H1 (cell line): ENCODE results near the gene MACROH2A1. TPM values are rescaled to one million over a fixed set of nuclear protein-coding genes. Genes with fewer than 3 reads are reported as not detected.

Experiments used
- CTCF ChIA-PET: fragments of 300-600 bp; sonication (Branson Sonifier 250); formaldehyde crosslinking; loops from one replicate; lab custom pipeline; 2021; ENCODE audit not compliant: partially characterized antibody; lab: Charles Lee
- POLR2A ChIA-PET: fragments of 300-600 bp; sonication (Branson Sonifier 250); formaldehyde crosslinking; loops from one replicate; lab custom pipeline; 2021; ENCODE audit warnings: inconsistent platforms; ENCODE audit not compliant: partially characterized antibody; lab: Charles Lee
- DNase-seq, 2 experiments: peaks; one replicate each; pipeline versions ENCODE4 v3.0.0 to v3.0.0-alpha.2; 2010 to 2022; ENCODE audit warnings: low spot score in 2 of 2, low read depth in 1 of 2, mixed read lengths in 1 of 2
- FAIRE-seq: peaks from 2 replicates; lab custom pipeline; 2011; peaks lifted over from hg19 to GRCh38; lab: Jason Lieb, UNC
- H2AFZ ChIP-seq: 2 replicates; pipeline ENCODE4 v1.8.1; 2012; ENCODE audit warnings: low read length, inconsistent platforms
- H2AK5ac ChIP-seq: 2 replicates; pipeline ENCODE4 v1.6.1; 2013; ENCODE audit warnings: low read depth, low read length
- H2BK120ac ChIP-seq: replicated peaks from 2 replicates; pipeline ENCODE3; 2013; ENCODE audit warnings: low read depth, low read length, inconsistent platforms
- H2BK12ac ChIP-seq: 2 replicates; pipeline ENCODE4 v1.6.1; 2013; ENCODE audit warnings: low read depth, low read length
- H2BK15ac ChIP-seq: 2 replicates; pipeline ENCODE4 v1.6.1; 2013; ENCODE audit warnings: low read length
- H2BK20ac ChIP-seq: 2 replicates; pipeline ENCODE4 v1.6.1; 2013; ENCODE audit warnings: low read length
- H2BK5ac ChIP-seq: 2 replicates; pipeline ENCODE4 v1.6.1; 2013; ENCODE audit warnings: low read depth, low read length
- H3K14ac ChIP-seq: 2 replicates; pipeline ENCODE4 v1.6.1; 2013; ENCODE audit warnings: inconsistent platforms; ENCODE audit not compliant: insufficient read length
- H3K18ac ChIP-seq: 2 replicates; pipeline ENCODE4 v1.6.1; 2013; ENCODE audit warnings: low read length; ENCODE audit errors: extremely low read depth
- H3K23ac ChIP-seq: 2 replicates; pipeline ENCODE4 v1.6.1; 2013; ENCODE audit warnings: inconsistent platforms; ENCODE audit not compliant: insufficient read length
- H3K23me2 ChIP-seq: 2 replicates; pipeline ENCODE4 v1.6.1; 2013; ENCODE audit warnings: low read depth, low read length
- H3K27ac ChIP-seq: 2 replicates; pipeline ENCODE4 v1.6.1; 2011; ENCODE audit warnings: low read depth, low read length, inconsistent platforms
- H3K27me3 ChIP-seq, 4 experiments: replicated peaks in 1 of 4; 1 replicate in 1 of 4; 2 replicates in 3 of 4; pipeline versions ENCODE4 v1.6.1 to v1.8.1; 2011 to 2013; ENCODE audit warnings: low read length in 3 of 4, mild to moderate bottlenecking in 3 of 4, inconsistent platforms in 2 of 4, mixed read lengths in 2 of 4, moderate library complexity in 1 of 4; ENCODE audit not compliant: control insufficient read depth in 3 of 4, insufficient read depth in 3 of 4; ENCODE audit errors: extremely low read depth in 1 of 4
- H3K36me3 ChIP-seq, 4 experiments: 2 replicates each; pipeline versions ENCODE4 v1.6.1 to v1.8.1; 2011 to 2013; ENCODE audit warnings: mild to moderate bottlenecking in 4 of 4, low read length in 3 of 4, moderate library complexity in 2 of 4, control low read depth in 1 of 4, inconsistent platforms in 1 of 4; ENCODE audit not compliant: insufficient read depth in 4 of 4, control insufficient read depth in 2 of 4
- H3K4ac ChIP-seq: replicated peaks from 2 replicates; pipeline ENCODE3; 2013; ENCODE audit warnings: low read length, low read depth, mixed read lengths, inconsistent platforms; ENCODE audit not compliant: insufficient read length
- H3K4me1 ChIP-seq, 4 experiments: replicated peaks in 1 of 4; 1 replicate in 1 of 4; 2 replicates in 3 of 4; pipeline versions ENCODE4 v1.6.1 to v1.8.1; 2011 to 2013; ENCODE audit warnings: low read length in 3 of 4, inconsistent platforms in 2 of 4, mixed read lengths in 1 of 4; ENCODE audit not compliant: insufficient read depth in 4 of 4, control insufficient read depth in 3 of 4
- H3K4me2 ChIP-seq, 2 experiments: 2 replicates each; pipeline versions ENCODE4 v1.6.1 to v1.8.1; 2011 to 2013; ENCODE audit warnings: low read depth in 2 of 2, low read length in 2 of 2, control low read depth in 1 of 2, inconsistent platforms in 1 of 2, mild to moderate bottlenecking in 1 of 2; ENCODE audit not compliant: insufficient read depth in 1 of 2
- H3K4me3 ChIP-seq, 4 experiments: fragments of 200-600, 300-600 bp in 1 of 4; sonication (generic), shearing (Covaris generic), sonication (Bioruptor Twin) in 1 of 4; 2 replicates each; pipeline versions ENCODE4 v1.5.1 to v1.8.1; 2011 to 2016; ENCODE audit warnings: low read length in 4 of 4, low read depth in 3 of 4, control low read depth in 2 of 4, inconsistent platforms in 2 of 4, mild to moderate bottlenecking in 2 of 4, mixed read lengths in 1 of 4, moderate library complexity in 1 of 4; ENCODE audit not compliant: insufficient read depth in 2 of 4; ENCODE audit errors: extremely low read depth in 1 of 4
- H3K56ac ChIP-seq: replicated peaks from 2 replicates; pipeline ENCODE3; 2013; ENCODE audit warnings: low read depth, mild to moderate bottlenecking, mixed read lengths, low read length, inconsistent platforms; ENCODE audit not compliant: insufficient read length
- H3K79me1 ChIP-seq: 2 replicates; pipeline ENCODE4 v1.6.1; 2013; ENCODE audit warnings: low read depth, low read length, control low read depth
- H3K79me2 ChIP-seq, 2 experiments: 2 replicates each; pipeline versions ENCODE4 v1.6.1 to v1.8.1; 2012 to 2013; ENCODE audit warnings: low read length in 2 of 2, mild to moderate bottlenecking in 2 of 2, inconsistent platforms in 1 of 2; ENCODE audit not compliant: insufficient read depth in 2 of 2, control insufficient read depth in 1 of 2
- H3K9ac ChIP-seq, 4 experiments: replicated peaks in 1 of 4; 1 replicate in 1 of 4; 2 replicates in 3 of 4; pipeline versions ENCODE4 v1.6.1 to v1.8.1; 2011 to 2013; ENCODE audit warnings: low read depth in 3 of 4, low read length in 3 of 4, control low read depth in 2 of 4, mild to moderate bottlenecking in 2 of 4, moderate library complexity in 2 of 4, inconsistent platforms in 1 of 4; ENCODE audit errors: extremely low read depth in 1 of 4
- H3K9me3 ChIP-seq, 2 experiments: 2 replicates each; pipeline versions ENCODE4 v1.6.1 to v1.8.1; 2012 to 2013; ENCODE audit warnings: mild to moderate bottlenecking in 2 of 2, moderate library complexity in 2 of 2, control low read depth in 1 of 2, inconsistent platforms in 1 of 2, low read depth in 1 of 2, low read length in 1 of 2, mixed read lengths in 1 of 2; ENCODE audit not compliant: insufficient read depth in 2 of 2
- H4K20me1 ChIP-seq, 2 experiments: replicated peaks in 1 of 2; 2 replicates each; pipeline versions ENCODE3 to v1.8.1; 2011 to 2013; ENCODE audit warnings: inconsistent platforms in 2 of 2, low read length in 2 of 2, mild to moderate bottlenecking in 1 of 2; ENCODE audit not compliant: insufficient read depth in 2 of 2, control insufficient read depth in 1 of 2
- H4K5ac ChIP-seq: 2 replicates; pipeline ENCODE4 v1.6.1; 2013; ENCODE audit warnings: low read length, low read depth, mixed read lengths, inconsistent platforms; ENCODE audit not compliant: insufficient read length
- H4K8ac ChIP-seq: 2 replicates; pipeline ENCODE4 v1.8.0; 2013; ENCODE audit warnings: mild to moderate bottlenecking, moderate library complexity, low read length, inconsistent platforms; ENCODE audit not compliant: insufficient read depth; ENCODE audit errors: extremely low read depth
- H4K91ac ChIP-seq: replicated peaks from 2 replicates; pipeline ENCODE3; 2013; ENCODE audit warnings: low read length, mixed read lengths, inconsistent platforms; ENCODE audit not compliant: insufficient read length
- CEBPB ChIP-seq: IDR thresholded peaks from 2 replicates; pipeline ENCODE4 v1.6.1; 2012; ENCODE audit warnings: low read depth, low read length
- EGR1 ChIP-seq: IDR thresholded peaks from 2 replicates; pipeline ENCODE4 v1.6.1; 2011; ENCODE audit warnings: low read depth, low read length, borderline replicate concordance
- HDAC2 ChIP-seq, 2 experiments: fragments of 300-600 bp in 1 of 2; sonication (generic) in 1 of 2; IDR thresholded peaks; 2 replicates each; pipeline ENCODE4 v1.6.1; 2011 to 2012; ENCODE audit warnings: low read depth in 2 of 2, low read length in 2 of 2, mild to moderate bottlenecking in 2 of 2, moderate library complexity in 2 of 2, borderline replicate concordance in 1 of 2, inconsistent platforms in 1 of 2
- KDM5A ChIP-seq: fragments of 200-600 bp; IDR thresholded peaks from 2 replicates; pipeline ENCODE4 v1.7.1; 2012; ENCODE audit warnings: mild to moderate bottlenecking, low read length, inconsistent platforms, mixed read lengths
- POLR2A ChIP-seq, 2 experiments: IDR thresholded peaks; 1 replicate in 1 of 2; 2 replicates in 1 of 2; pipeline ENCODE4 v1.6.1; 2011; ENCODE audit warnings: low read depth in 2 of 2, low read length in 2 of 2, mild to moderate bottlenecking in 2 of 2; ENCODE audit errors: control extremely low read depth in 1 of 2
- RFX5 ChIP-seq: IDR thresholded peaks from 2 replicates; pipeline ENCODE4 v1.6.1; 2011; ENCODE audit warnings: low read depth, low read length, improper control_type of control experiment, borderline replicate concordance
- RXRA ChIP-seq: IDR thresholded peaks from 2 replicates; pipeline ENCODE4 v1.6.1; 2011; ENCODE audit warnings: low read depth, mild to moderate bottlenecking, low read length, moderate library complexity; ENCODE audit not compliant: insufficient read depth
- SIRT6 ChIP-seq: IDR thresholded peaks from one replicate; pipeline ENCODE4 v1.7.1; 2012; ENCODE audit warnings: low read length, inconsistent platforms
- WGBS, 2 experiments: shearing (Covaris generic) in 1 of 2; methylation state at CpG; one replicate each; pipeline versions ENCODE4 v1.1.6 to v1.1.7; 2013 to 2015; ENCODE audit warnings: low lambda C conversion rate in 2 of 2, mixed read lengths in 2 of 2, inconsistent platforms in 1 of 2, low coverage in 1 of 2, missing lambda C conversion rate in 1 of 2; ENCODE audit not compliant: insufficient replicate concordance in 2 of 2, insufficient coverage in 1 of 2, insufficient read length in 1 of 2; ENCODE audit errors: extremely low coverage in 1 of 2, missing lambda C conversion rate in 1 of 2; 5-methylcytosine and 5-hydroxymethylcytosine counted together
- polyA plus RNA-seq, 7 experiments: library from polyadenylated mRNA; depleted of rRNA in 3 of 7; stranded (reverse) in 5 of 7; unstranded in 2 of 7; fragments of >200 nt in 5 of 7; fragments of 200-250 nt in 2 of 7; gene quantifications; 1 replicate in 5 of 7; 2 replicates in 1 of 7; 4 replicates in 1 of 7; pipeline versions ENCODE4 v1.2.1 to v1.2.3, GENCODE V29; 2011 to 2013; ENCODE audit warnings: missing spikeins in 2 of 7, mixed read lengths in 2 of 7
- total RNA-seq: library from RNA; stranded (reverse); fragmentation: NEBNext Ultra II Directional; extraction: Animal tissue kit (Norgen Biotek cat#: 25700); gene quantifications from 2 replicates; pipeline ENCODE4 v1.2.1, GENCODE V29; 2021

MACROH2A1 gene
- total and polyA plus RNA-seq, 2 of the 8 experiments (the other 6 are each of a cell fraction or from before 2014, with no cell fraction given), result 60.0 to 92.3 TPM

- no peak overlapping the region for H2BK120ac ChIP-seq
- no peaks in the 10 kb centered on the region for H3K27me3 ChIP-seq
- H3K56ac ChIP-seq, result no peak overlapping the region
- no peaks in the 10 kb centered on the region for H3K23me2 ChIP-seq
- H2BK12ac ChIP-seq, result no peak overlapping the region
- H2BK15ac ChIP-seq, result no peak overlapping the region
- no peak overlapping the region for H3K4ac ChIP-seq
- WGBS, 2 experiments, result 90% methylated on average over 10 of the region's 10 CpGs; no CpG with 5 or more reads in 1 of the 2 experiments
- no peak overlapping the region for H4K91ac ChIP-seq
- H3K9ac ChIP-seq, result no peak overlapping the region
- DNase-seq, result no peak
- no peaks in the 10 kb centered on the region for H3K79me1 ChIP-seq
- no peak overlapping the region for H3K14ac ChIP-seq
- peak overlapping the region; percentile 12; the same call in 1 of the 2 replicates for H4K8ac ChIP-seq
- no peak overlapping the region for H2AK5ac ChIP-seq
- no peaks in the 10 kb centered on the region for H3K9me3 ChIP-seq
- H3K4me3 ChIP-seq, result no peak overlapping the region
- H3K79me2 ChIP-seq, result no peaks in the 10 kb centered on the region
- no peak overlapping the region for H3K4me2 ChIP-seq
- H3K36me3 ChIP-seq, result peaks cover 0 to 3% (median under 1%) of the 10 kb centered on the region in 4 experiments; a peak in 2 of 8 replicates
- no peak overlapping the region for H2BK5ac ChIP-seq
- H4K5ac ChIP-seq, result no peak overlapping the region
- H3K4me1 ChIP-seq, result no peaks in the 10 kb centered on the region
- no peak overlapping the region for H3K18ac ChIP-seq
- no peak overlapping the region for H2AFZ ChIP-seq
- no peaks in the 10 kb centered on the region for H4K20me1 ChIP-seq
- TF ChIP-seq RFX5 (no peak), HDAC2 (IDR thresholded peaks at IDR 0.05; ENCODE audit: borderline replicate concordance in 1 of 2, low read depth in 2 of 2, low read length in 2 of 2) (no peak), CEBPB (no peak), SIRT6 (no peak), POLR2A (IDR thresholded peaks at IDR 0.05; ENCODE audit: control extremely low read depth in 1 of 2, low read depth in 2 of 2, low read length in 2 of 2) (no peak), KDM5A (no peak), EGR1 (no peak), RXRA (no peak)
- TF ChIP-seq, all 59 proteins: peak for 0
- H3K23ac ChIP-seq, result no peak overlapping the region
- no peak overlapping the region for H2BK20ac ChIP-seq
- no peak overlapping the region for H3K27ac ChIP-seq
- CTCF ChIA-PET, result interaction anchor here (0.6 to 2.6 kb wide), 10 partner anchors 10 to 347 kb away, joined by 3 to 19 read pairs (median 4); no protein-coding TSS in a partner anchor
- FAIRE-seq, result no peak
- POLR2A ChIA-PET, result no interaction called here
Measured at GRCh38 chr5:135333732-135334515, 65.1 kb downstream of the MACROH2A1 start.
